ENCODE results near the gene RNF114. TPM values are rescaled to one million over a fixed set of nuclear protein-coding genes. Genes with fewer than 3 reads are reported as not detected.

The RNF114 gene, protein sequence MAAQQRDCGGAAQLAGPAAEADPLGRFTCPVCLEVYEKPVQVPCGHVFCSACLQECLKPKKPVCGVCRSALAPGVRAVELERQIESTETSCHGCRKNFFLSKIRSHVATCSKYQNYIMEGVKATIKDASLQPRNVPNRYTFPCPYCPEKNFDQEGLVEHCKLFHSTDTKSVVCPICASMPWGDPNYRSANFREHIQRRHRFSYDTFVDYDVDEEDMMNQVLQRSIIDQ
- 25.1 and 46.3 TPM in 2 replicates for total RNA-seq

GRCh38 chr20:49936153-49937026 is at the start of gene RNF114:
RNF114 (plus strand) TSS chr20:49936397; CDS start chr20:49936413, 16 bp downstream.

DNA sequence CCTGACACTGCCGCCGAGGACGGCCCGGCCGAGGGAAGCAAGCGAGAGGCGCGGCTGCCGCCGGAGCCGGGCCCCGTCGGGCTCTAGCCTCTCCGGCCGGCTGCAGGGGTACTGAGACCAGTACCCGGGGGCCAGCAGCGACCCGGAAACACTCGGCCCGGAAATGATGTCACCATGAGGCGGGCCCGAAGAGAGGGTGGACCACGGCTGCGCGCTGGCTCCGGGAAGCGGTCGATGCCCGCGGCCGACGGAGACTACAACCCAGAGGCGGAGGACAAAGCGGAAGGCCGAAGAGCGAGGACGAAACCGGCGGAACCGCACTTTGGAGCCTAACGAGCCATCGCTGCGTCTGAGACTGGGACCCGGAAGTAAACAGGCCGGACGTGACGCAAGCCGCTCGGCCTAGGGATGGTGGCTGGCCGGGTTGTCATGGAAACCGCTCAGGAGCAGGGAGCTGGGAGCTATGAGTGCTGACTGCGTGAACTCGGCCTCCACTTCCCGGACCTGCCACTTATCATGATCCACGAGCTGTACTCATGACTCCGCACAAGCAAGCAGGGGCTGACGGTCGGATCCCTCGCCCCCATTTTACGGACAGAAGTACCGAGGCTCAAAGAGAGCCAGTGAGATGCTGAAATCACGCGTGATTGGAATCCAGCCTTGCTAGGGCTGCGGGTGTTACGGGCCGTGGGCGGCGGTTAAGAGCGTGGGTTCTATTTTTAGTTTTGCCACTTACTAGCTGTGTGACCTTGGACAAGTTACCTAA is 20.6 kb upstream of the RNF114 start, which contains the start of gene SPATA2:
SPATA2 (minus strand) TSS at position 150 of the 766 bp plus-strand sequence. CDS start 7,039 bp downstream, outside the sequence.

GRCh38 chr20:49982346-49983122 is 46.3 kb downstream of the RNF114 start, which contains the start of gene SNAI1:
SNAI1 (plus strand) TSS chr20:49982980; CDS start chr20:49983060, 80 bp downstream.

Other genes starting within 250 kb of the RNF114 start
- 32.1 and 82.2 TPM in 2 replicates for gene B4GALT5, start 222.5 kb upstream of the RNF114 start, total RNA-seq
- gene SLC9A8, start 123.6 kb upstream of the RNF114 start, total RNA-seq: 3.7 and 12.6 TPM in 2 replicates
- gene SPATA2, start 20.9 kb upstream of the RNF114 start, total RNA-seq: 0.65 and 2.2 TPM in 2 replicates
- gene SNAI1, start 46.6 kb downstream of the RNF114 start, total RNA-seq: 0.65 and 1.4 TPM in 2 replicates
- 27.4 and 54.0 TPM in 2 replicates for gene UBE2V1, start 176.8 kb downstream of the RNF114 start, total RNA-seq
- 9.6 and 15.4 TPM in 2 replicates for gene PEDS1, start 217.3 kb downstream of the RNF114 start, total RNA-seq

Data from bladder microvascular endothelial cell (primary cell).